ENCODE measurements around the gene HBD.
"Not testable (repeated sequence)": the region's sequence is repeated elsewhere in the genome, so short reads cannot be mapped to it uniquely, and the experiment has no call there.

HBD gene

DNA sequence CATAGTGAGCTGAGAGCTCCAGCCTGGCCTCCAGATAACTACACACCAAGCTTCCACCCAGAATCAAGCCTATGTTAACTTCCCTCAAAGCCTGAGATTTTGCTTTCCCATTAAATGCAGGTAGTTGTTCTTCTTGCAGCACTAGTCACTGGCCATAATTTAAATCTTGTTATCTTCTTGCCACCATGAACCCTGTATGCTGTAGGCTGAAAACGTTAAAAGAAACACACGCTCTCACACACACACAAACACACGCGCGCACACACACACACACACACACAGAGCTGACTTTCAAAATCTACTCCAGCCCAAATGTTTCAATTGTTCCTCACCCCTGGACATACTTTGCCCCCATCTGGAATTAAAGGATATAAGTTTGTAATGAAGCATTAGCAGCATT, 19.2 kb upstream of the HBD start:
- not testable (repeated sequence) for DNase-seq (ENCODE audit: low read depth in 2 of 2)

DNA sequence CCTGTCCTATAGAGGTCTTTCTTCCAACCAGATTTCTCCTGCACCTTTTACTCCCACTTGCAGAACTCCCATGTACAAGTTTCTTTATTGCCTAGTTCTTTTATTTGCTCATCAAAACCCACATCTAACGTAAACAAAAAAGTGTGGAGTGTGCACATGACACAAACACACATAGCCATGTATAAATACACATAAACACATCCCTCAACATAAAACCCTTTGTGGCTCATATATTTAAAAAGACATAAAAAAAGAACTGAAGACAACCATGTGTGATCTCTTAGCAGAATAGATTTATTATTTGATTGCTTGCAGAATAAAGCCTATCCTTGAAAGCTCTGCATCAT, 18.6 kb upstream of the HBD start:
- no peak for DNase-seq (ENCODE audit: low read depth in 2 of 2)

GRCh38 chr11:5252192-5252918, 18.1 kb upstream of the HBD start:
- no peak for DNase-seq (ENCODE audit: low read depth in 2 of 2)

GRCh38 chr11:5251746-5252145, 17.5 kb upstream of the HBD start:
- no peak for DNase-seq (ENCODE audit: low read depth in 2 of 2)

DNA sequence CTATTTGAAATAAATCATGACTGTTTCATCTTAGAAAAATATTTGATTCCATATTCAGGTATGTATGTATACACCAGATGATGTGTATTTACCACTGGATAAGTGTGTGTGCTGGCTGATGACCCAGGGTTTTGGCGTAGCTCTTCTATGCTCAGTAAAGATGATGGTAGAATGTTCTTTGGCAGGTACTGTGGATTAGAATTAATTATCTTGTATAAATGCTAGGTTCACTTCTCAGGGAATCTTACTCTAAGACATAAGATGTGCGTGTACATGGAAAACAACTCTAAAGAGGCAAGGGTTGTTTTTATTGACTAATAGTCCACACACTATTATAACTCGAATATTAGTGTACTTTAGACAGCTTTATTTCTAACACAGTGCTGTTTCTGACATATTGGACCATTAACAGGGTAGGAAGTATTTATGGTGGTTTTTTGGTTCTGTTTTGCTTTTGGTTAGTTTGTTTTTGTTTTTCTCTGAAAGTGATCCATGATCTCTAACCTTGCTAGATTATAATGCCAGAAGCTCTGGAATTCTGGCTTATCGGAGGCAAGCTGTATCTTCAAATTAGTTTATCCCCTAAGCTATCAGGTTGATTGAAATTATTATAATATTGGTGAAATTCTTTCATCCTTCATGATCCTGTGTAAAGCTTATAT, 16.4 kb upstream of the HBD start:
- DNase-seq (ENCODE audit: low read depth in 2 of 2): no peak

- not testable (repeated sequence) for DNase-seq (ENCODE audit: low read depth in 2 of 2)
Measured at GRCh38 chr11:5249807-5250396, 15.6 kb upstream of the HBD start, which contains the start of gene HBG1. HBG1 (minus strand) TSS chr11:5249857; CDS start chr11:5249804, 53 bp downstream.

GRCh38 chr11:5248498-5248897, 14.2 kb upstream of the HBD start:
- not testable (repeated sequence) for DNase-seq (ENCODE audit: low read depth in 2 of 2)

- DNase-seq (ENCODE audit: low read depth in 2 of 2): no peak
Measured at GRCh38 chr11:5247472-5248192, 13.3 kb upstream of the HBD start.

DNA sequence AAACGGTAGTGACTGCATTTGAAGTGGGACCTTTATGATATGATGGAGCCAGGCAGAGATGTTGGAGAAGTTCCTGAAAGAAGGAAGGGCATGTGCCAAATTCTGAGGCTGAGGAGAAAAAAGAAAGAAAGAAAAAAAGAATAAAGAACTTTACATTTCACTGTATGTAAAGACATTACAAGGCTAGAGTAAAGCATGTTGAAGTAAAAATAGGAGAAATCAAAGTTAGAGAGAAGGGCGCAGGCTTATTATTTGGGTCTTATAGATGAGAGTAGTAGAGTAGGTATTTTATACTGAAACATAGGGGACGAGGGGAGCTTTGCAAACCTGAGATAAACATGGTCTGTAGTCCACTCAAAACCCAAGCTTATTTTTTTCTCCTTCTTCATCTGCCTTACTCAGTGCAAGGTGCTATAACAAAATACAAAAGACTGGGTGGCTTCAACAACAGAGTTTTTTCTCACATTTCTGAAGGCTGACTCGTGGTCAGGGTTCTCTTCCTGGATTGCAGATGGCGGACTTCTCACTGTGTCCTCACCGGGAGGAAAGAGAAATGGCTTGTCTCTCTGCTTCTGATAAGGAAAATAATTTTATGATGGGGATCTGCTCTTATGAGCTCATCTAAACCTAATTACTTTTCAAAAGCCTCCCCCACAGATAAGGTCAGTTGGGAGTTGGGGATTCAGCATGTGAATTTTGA, 12.6 kb upstream of the HBD start:
- DNase-seq (ENCODE audit: low read depth in 2 of 2): no peak

- DNase-seq (ENCODE audit: low read depth in 2 of 2): no peak
Measured at GRCh38 chr11:5245155-5245554, 10.9 kb upstream of the HBD start.

GRCh38 chr11:5243816-5244180, 9.5 kb upstream of the HBD start:
- no peak for DNase-seq (ENCODE audit: low read depth in 2 of 2)

GRCh38 chr11:5242933-5243815, 8.9 kb upstream of the HBD start:
- DNase-seq (ENCODE audit: low read depth in 2 of 2): no peak

GRCh38 chr11:5242208-5242607, 7.9 kb upstream of the HBD start:
- DNase-seq (ENCODE audit: low read depth in 2 of 2): no peak

DNA sequence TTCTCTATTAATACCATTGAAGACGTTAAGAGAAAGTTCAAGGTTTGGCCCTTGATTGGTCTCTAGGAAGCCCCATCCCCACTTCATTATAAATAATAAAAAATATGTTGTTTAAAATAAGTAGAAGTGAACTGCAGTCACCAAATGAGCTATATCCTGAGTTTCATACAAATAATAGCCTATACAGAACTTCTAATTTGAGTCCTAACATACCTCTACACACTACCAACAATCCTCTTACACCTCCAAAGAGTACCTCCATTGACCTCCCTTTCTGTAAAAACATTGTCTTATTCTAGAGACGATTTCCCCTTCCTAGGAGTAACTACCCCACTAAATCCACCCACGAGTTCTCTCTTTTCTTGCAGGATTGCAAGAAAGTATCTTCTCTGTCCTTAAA, 7.2 kb upstream of the HBD start:
- no peak for DNase-seq (ENCODE audit: low read depth in 2 of 2)

DNA sequence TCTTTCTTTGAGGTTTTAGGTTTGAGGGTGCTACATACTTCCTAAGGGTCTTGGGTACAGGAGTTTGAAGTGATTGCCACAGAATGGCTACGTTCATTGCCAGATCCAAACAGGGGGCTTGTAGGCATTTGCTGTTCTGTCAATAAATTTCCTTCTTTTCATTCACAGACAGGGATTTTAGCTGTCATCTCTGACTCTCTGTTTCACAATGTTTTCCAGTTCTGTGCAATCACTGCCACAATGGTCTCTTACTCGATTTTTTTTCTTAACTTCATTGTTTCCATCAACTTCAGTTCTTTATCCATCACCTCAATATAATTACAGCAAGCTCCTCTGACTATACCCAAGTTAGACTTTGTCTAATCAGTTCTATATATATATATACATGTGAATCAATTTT, 6.2 kb upstream of the HBD start:
- no peak for DNase-seq (ENCODE audit: low read depth in 2 of 2)

DNA sequence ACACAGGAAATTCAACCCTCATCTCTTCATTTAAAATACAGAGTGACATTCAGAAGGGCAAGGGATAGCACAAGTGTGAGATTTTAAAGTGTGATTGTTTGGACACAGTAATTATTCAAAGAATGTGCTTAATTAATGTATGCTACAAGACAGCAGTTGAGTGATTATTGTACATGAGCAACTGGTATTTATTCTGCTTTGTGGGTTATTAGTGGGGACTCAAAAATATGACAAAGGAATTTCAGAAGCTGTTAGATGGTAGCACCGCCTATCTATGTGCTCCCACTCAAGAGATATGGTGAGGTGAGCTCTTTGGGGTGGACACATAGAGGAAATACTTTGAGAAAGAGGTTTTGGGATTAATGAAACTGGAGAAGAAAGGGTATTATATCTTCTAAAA, 5.8 kb upstream of the HBD start:
- DNase-seq (ENCODE audit: low read depth in 2 of 2): no peak

DNA sequence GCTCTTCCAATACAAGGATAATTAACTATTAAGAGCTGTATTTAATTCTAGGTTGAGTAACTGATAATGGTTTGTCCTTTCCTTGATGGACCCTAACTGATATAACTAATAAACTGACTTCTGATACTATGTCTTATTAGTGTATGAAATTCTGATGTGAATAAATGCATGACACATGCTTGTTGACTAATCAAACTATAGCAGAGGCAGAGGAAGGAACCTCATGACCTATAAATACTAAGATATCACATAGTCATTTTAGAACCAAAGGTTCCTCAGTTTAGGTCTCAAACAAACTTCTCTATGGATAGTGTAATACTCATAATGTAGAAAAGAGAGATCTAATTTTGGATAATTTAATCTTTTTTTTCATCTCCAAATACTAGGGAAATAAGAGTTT, 4.8 kb upstream of the HBD start:
- DNase-seq (ENCODE audit: low read depth in 2 of 2): no peak

DNA sequence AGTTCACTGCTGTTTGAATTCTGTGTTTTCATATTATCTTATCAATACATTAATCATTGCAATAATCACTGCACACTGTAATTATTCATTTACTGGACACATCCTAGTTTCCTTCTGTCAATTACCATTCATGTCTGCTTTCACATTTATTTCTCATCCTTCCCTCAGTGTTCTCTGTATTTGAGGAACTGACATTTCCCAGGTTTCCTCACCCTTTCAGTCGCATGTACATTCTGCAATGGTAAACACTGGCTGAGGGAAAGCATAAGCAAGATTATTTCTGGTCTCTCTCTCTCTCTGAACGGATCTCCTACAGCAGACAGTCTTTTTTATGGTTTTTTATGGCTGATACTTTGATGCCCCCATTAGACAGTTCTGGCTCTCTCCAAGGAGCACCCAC, 4.2 kb upstream of the HBD start:
- DNase-seq (ENCODE audit: low read depth in 2 of 2): no peak

GRCh38 chr11:5237420-5237819, 3.1 kb upstream of the HBD start:
- DNase-seq (ENCODE audit: low read depth in 2 of 2): no peak

DNA sequence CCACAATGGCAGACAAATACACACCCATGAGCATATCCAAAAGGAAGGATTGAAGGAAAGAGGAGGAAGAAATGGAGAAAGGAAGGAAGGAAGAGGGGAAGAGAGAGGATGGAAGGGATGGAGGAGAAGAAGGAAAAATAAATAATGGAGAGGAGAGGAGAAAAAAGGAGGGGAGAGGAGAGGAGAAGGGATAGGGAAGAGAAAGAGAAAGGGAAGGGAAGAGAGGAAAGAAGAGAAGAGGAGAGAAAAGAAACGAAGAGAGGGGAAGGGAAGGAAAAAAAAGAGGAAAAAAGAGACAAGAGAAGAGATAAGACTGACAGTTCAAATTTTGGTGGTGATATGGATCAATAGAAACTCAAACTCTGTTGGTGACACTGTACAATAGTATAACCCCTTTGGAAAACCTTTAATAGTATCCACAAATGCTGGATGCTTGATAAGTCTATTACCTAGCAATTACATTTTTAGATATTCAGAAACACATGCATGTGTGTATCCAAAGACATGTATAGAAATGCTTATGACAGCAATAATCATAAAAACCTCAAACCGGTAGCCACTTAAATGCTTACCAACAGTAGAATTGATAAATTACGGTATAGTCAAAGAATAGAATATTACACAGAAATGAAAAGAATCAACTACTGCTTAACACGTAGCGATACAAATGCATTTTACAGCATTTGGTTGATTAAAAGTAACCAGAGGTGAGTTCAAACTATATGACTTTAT, 1.2 kb upstream of the HBD start:
- no peak for DNase-seq (ENCODE audit: low read depth in 2 of 2)

All from fibroblast of skin of left biceps (primary cell).